Neural cell (in vitro differentiated cells): ENCODE data around the gene OTUB1.

Experiments used
- EP300 ChIP-seq: fragments of 450-650 bp; conservative IDR thresholded peaks from 2 replicates; pipeline ENCODE4 v1.6.1; 2014; ENCODE audit warnings: antibody characterized with exemption, mild to moderate bottlenecking, moderate library complexity; ENCODE audit not compliant: poor library complexity, severe bottlenecking
- EZH2 ChIP-seq: fragments of 200-600, 300-800 bp; shearing (Covaris generic), sonication (generic); IDR thresholded peaks from 2 replicates; pipeline ENCODE4 v1.6.1; 2014; ENCODE audit warnings: antibody characterized with exemption, low read length, borderline replicate concordance, mild to moderate bottlenecking; ENCODE audit not compliant: insufficient read depth, poor library complexity, severe bottlenecking
- POLR2AphosphoS5 ChIP-seq: IDR thresholded peaks from 2 replicates; pipeline ENCODE4 v1.6.1; 2012
- SMC3 ChIP-seq: fragments of 450-650 bp; conservative IDR thresholded peaks from 2 replicates; pipeline ENCODE4 v1.6.1; 2014; ENCODE audit warnings: antibody characterized with exemption, mild to moderate bottlenecking, moderate library complexity; ENCODE audit not compliant: poor library complexity
- TF ChIP-seq, protein P1 (sequence below): fragments of 450-650 bp; IDR thresholded peaks from 2 replicates; pipeline ENCODE4 v1.5.1; 2014; ENCODE audit warnings: antibody characterized with exemption, mild to moderate bottlenecking, moderate library complexity; ENCODE audit not compliant: poor library complexity, severe bottlenecking
- TF ChIP-seq, protein P2 (sequence below): IDR thresholded peaks from 2 replicates; pipeline ENCODE4 v1.6.1; 2012; ENCODE audit warnings: borderline replicate concordance

DNA sequence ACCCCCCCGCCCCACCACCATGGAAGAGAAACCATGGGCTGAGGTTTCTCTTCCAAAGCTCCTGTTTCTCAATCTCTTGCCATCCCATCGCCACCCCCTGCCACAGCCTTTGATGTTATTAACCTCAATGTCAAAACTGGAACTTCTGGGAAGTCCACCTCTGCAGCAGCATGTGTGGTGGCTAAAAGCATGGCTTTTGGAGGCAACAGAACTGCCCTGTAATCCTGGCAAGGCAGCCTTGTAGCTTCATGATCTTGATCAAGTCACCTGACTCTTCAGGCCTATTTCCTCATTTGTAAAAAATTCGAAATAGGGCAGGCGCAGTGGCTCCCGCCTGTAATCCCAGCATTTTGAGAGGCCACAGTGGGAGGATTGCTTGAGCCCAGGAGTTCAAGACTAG is 15.3 kb upstream of the OTUB1 start:
- TF ChIP-seq, protein P1, sequence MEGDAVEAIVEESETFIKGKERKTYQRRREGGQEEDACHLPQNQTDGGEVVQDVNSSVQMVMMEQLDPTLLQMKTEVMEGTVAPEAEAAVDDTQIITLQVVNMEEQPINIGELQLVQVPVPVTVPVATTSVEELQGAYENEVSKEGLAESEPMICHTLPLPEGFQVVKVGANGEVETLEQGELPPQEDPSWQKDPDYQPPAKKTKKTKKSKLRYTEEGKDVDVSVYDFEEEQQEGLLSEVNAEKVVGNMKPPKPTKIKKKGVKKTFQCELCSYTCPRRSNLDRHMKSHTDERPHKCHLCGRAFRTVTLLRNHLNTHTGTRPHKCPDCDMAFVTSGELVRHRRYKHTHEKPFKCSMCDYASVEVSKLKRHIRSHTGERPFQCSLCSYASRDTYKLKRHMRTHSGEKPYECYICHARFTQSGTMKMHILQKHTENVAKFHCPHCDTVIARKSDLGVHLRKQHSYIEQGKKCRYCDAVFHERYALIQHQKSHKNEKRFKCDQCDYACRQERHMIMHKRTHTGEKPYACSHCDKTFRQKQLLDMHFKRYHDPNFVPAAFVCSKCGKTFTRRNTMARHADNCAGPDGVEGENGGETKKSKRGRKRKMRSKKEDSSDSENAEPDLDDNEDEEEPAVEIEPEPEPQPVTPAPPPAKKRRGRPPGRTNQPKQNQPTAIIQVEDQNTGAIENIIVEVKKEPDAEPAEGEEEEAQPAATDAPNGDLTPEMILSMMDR = no peak
- no peak for TF ChIP-seq POLR2AphosphoS5
- TF ChIP-seq, protein P2, sequence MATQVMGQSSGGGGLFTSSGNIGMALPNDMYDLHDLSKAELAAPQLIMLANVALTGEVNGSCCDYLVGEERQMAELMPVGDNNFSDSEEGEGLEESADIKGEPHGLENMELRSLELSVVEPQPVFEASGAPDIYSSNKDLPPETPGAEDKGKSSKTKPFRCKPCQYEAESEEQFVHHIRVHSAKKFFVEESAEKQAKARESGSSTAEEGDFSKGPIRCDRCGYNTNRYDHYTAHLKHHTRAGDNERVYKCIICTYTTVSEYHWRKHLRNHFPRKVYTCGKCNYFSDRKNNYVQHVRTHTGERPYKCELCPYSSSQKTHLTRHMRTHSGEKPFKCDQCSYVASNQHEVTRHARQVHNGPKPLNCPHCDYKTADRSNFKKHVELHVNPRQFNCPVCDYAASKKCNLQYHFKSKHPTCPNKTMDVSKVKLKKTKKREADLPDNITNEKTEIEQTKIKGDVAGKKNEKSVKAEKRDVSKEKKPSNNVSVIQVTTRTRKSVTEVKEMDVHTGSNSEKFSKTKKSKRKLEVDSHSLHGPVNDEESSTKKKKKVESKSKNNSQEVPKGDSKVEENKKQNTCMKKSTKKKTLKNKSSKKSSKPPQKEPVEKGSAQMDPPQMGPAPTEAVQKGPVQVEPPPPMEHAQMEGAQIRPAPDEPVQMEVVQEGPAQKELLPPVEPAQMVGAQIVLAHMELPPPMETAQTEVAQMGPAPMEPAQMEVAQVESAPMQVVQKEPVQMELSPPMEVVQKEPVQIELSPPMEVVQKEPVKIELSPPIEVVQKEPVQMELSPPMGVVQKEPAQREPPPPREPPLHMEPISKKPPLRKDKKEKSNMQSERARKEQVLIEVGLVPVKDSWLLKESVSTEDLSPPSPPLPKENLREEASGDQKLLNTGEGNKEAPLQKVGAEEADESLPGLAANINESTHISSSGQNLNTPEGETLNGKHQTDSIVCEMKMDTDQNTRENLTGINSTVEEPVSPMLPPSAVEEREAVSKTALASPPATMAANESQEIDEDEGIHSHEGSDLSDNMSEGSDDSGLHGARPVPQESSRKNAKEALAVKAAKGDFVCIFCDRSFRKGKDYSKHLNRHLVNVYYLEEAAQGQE = no peak
- no peak for TF ChIP-seq EZH2
- TF ChIP-seq EP300 = no peak
- no peak for TF ChIP-seq SMC3
